Bronchial epithelial cell (primary cell): ENCODE measurements around the gene IPP. TPM values are rescaled to one million over a fixed set of nuclear protein-coding genes. Genes with fewer than 3 reads are reported as not detected.
A peak's percentile ranks its signal among the peaks of the same experiment; 100 is the strongest.

Experiments
- DNase-seq: peaks from one replicate; pipeline ENCODE4 v3.0.0-alpha.2; 2010; ENCODE audit warnings: low read depth
- FAIRE-seq: peaks from 2 replicates; lab custom pipeline; 2011; peaks lifted over from hg19 to GRCh38; lab: Jason Lieb, UNC
- H3K27me3 ChIP-seq: 2 replicates; pipeline ENCODE4 v1.5.1; 2011; ENCODE audit warnings: low read length; ENCODE audit not compliant: control insufficient read depth, insufficient read depth
- H3K36me3 ChIP-seq: 2 replicates; pipeline ENCODE4 v1.5.1; 2011; ENCODE audit warnings: low read length; ENCODE audit not compliant: control insufficient read depth, insufficient read depth
- H3K4me3 ChIP-seq: 2 replicates; pipeline ENCODE4 v1.5.1; 2011; ENCODE audit warnings: mild to moderate bottlenecking, low read depth, low read length, control low read depth
- CTCF ChIP-seq: IDR thresholded peaks from 2 replicates; pipeline ENCODE4 v1.5.1; 2011; ENCODE audit warnings: mild to moderate bottlenecking, moderate library complexity, low read length, control low read depth, inconsistent platforms; ENCODE audit not compliant: insufficient read depth, severe bottlenecking
- total RNA-seq: library from RNA; depleted of rRNA; stranded (reverse); fragments of >200 nt; gene quantifications from 2 replicates; pipeline ENCODE4 v1.2.1, GENCODE V29; 2014

IPP gene
- total RNA-seq, 1 donor from 2014 or later: 9.7 TPM

GRCh38 chr1:45656573-45657226, 93.8 kb downstream of the IPP start:
- no peak for DNase-seq
- Histone ChIP-seq H3K4me3 (no peak overlapping the region), H3K36me3 (peaks cover 24% of the 10 kb centered on the region), H3K27me3 (no peaks in the 10 kb centered on the region)
- no peak for FAIRE-seq
- TF ChIP-seq CTCF: no peak

GRCh38 chr1:45654540-45655280, 95.7 kb downstream of the IPP start:
- no peak for FAIRE-seq
- Histone ChIP-seq H3K36me3 (peaks cover 32% of the 10 kb centered on the region), H3K4me3 (no peak overlapping the region), H3K27me3 (no peaks in the 10 kb centered on the region)
- DNase-seq: peak; percentile 74
- TF ChIP-seq CTCF: no peak

Other genes with a start within 250 kb of the IPP start
- gene PRDX1, start 228.8 kb downstream of the IPP start, total RNA-seq: 403 and 721 TPM in 2 replicates
- gene AKR1A1, start 199.8 kb downstream of the IPP start, total RNA-seq: 109 and 145 TPM in 2 replicates
- 16.6 and 28.3 TPM in 2 replicates for gene NASP, start 166.6 kb downstream of the IPP start, total RNA-seq
- 0.79 and 1.7 TPM in 2 replicates for gene CCDC17, start 126.6 kb downstream of the IPP start, total RNA-seq
- 140 and 147 TPM in 2 replicates for gene GPBP1L1, start 64.1 kb downstream of the IPP start, total RNA-seq
- 8.2 and 10.1 TPM in 2 replicates for gene TMEM69, start 62.5 kb downstream of the IPP start, total RNA-seq
- 12.6 and 16.9 TPM in 2 replicates for gene MAST2, start 53.0 kb upstream of the IPP start, total RNA-seq